Osteocyte (in vitro differentiated cells): ENCODE results near the gene ASB3. TPM values are rescaled to one million over a fixed set of nuclear protein-coding genes. Genes with fewer than 3 reads are reported as not detected.

Experiments
- DNase-seq: peaks from one replicate; pipeline ENCODE4 v3.0.0; 2021; ENCODE audit warnings: mixed read lengths; ENCODE audit not compliant: unreplicated experiment; ENCODE audit errors: extremely low spot score
- H3K27ac Mint-ChIP-seq: one replicate; pipeline ENCODE4 v1.8.0; 2021; ENCODE audit warnings: mild to moderate bottlenecking, mixed read lengths; ENCODE audit not compliant: unreplicated experiment
- H3K27me3 Mint-ChIP-seq: one replicate; pipeline ENCODE4 v1.8.0; 2021; ENCODE audit warnings: mixed read lengths; ENCODE audit not compliant: unreplicated experiment
- H3K36me3 Mint-ChIP-seq: one replicate; pipeline ENCODE4 v1.8.0; 2021; ENCODE audit warnings: mixed read lengths; ENCODE audit not compliant: unreplicated experiment
- H3K4me1 Mint-ChIP-seq: one replicate; pipeline ENCODE4 v1.8.0; 2021; ENCODE audit warnings: mixed read lengths; ENCODE audit not compliant: unreplicated experiment
- H3K4me3 Mint-ChIP-seq: one replicate; pipeline ENCODE4 v1.8.0; 2021; ENCODE audit warnings: mild to moderate bottlenecking, moderate library complexity, mixed read lengths; ENCODE audit not compliant: unreplicated experiment
- H3K9me3 Mint-ChIP-seq: one replicate; pipeline ENCODE4 v1.8.0; 2021; ENCODE audit warnings: mixed read lengths; ENCODE audit not compliant: unreplicated experiment
- total RNA-seq: library from RNA; stranded (reverse); gene quantifications from 2 replicates; pipeline ENCODE4 v1.2.1, GENCODE V29; 2021
- TF ChIP-seq, protein P1 (sequence below): fragments of 200-600 bp; sonication (generic); IDR thresholded peaks from 2 replicates; pipeline ENCODE4 v1.5.0; 2021; ENCODE audit warnings: antibody characterized with exemption, mild to moderate bottlenecking, moderate library complexity

The ASB3 gene
- total RNA-seq, 1 donor from 2014 or later: 21.8 TPM

DNA sequence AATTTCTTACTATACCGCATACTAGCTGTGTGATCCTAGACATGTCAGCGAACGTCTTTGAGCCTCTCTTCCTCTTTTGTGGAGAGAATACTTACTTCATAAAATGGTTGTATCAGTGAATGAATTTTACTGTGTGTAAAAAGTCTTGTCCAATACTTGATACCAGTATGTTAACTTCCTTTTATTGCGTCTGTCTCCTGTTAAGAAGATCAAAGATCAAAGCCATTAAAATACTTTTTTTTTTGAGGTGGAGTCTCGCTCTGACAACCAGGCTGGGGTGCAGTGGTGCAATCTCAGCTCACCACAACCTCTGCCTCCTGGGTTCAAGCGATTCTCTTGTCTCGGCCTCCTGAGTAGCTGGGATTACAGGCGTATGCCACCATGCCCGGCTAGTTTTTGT, 33.3 kb upstream of the ASB3 start:
- Mint-ChIP-seq H3K36me3 (peaks cover 33% of the 10 kb centered on the region), H3K4me3 (no peak overlapping the region), H3K27ac (no peak overlapping the region), H3K9me3 (no peaks in the 10 kb centered on the region), H3K27me3 (no peaks in the 10 kb centered on the region), H3K4me1 (no peaks in the 10 kb centered on the region)
- TF ChIP-seq, protein P1, sequence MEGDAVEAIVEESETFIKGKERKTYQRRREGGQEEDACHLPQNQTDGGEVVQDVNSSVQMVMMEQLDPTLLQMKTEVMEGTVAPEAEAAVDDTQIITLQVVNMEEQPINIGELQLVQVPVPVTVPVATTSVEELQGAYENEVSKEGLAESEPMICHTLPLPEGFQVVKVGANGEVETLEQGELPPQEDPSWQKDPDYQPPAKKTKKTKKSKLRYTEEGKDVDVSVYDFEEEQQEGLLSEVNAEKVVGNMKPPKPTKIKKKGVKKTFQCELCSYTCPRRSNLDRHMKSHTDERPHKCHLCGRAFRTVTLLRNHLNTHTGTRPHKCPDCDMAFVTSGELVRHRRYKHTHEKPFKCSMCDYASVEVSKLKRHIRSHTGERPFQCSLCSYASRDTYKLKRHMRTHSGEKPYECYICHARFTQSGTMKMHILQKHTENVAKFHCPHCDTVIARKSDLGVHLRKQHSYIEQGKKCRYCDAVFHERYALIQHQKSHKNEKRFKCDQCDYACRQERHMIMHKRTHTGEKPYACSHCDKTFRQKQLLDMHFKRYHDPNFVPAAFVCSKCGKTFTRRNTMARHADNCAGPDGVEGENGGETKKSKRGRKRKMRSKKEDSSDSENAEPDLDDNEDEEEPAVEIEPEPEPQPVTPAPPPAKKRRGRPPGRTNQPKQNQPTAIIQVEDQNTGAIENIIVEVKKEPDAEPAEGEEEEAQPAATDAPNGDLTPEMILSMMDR: no peak
- no peak for DNase-seq

DNA sequence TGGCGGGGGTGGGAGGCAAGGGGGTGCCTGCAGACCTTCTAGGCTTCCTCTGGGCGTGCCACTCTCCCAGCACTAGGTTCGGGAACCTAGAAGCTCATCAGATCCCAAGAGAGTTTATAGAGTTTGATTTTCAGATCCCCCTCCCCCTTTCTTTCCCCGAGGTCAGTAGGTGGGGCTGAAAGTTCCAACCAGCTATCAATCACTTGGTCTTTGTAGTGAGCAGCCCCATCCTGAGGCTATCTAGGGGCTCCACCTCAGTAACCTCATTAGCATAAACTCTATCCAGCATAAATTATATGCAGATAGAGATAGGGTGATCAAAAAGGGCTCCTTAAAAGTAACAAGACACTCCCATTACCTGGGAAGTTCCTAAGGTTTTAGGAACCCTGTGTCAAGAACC, 32.9 kb upstream of the ASB3 start:
- Mint-ChIP-seq H3K27me3 (no peaks in the 10 kb centered on the region), H3K9me3 (no peaks in the 10 kb centered on the region)

DNA sequence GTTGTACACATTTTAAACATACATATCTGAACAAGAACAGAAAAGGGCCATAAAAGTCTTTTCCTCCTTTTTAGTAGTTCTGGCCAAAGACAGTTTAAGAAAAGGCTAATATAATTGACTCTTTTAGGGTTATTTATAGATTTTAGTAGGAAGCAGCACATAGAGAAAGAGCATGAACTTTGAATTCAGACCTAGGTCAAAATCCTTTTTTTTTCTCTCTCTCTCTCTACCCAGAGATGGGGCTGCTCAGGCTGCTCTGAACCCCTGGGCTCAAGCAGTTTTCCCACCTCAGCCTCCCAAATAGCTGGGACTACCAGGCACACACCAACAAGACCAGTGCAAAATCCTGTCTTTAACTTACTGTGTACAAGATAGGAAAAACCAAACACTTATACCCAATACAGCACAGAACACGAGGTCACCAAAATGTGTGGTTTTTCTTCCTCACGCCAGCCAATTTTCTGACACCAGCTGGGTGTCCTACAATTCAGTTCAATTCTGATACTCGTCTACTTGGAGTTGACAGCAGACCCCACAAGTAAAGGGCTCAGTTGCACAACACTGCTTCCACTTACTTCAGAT, 32.2 kb upstream of the ASB3 start:
- DNase-seq: no peak
- no peaks in the 10 kb centered on the region for H3K27me3 Mint-ChIP-seq
- no peak overlapping the region for H3K27ac Mint-ChIP-seq
- no peak overlapping the region for H3K4me3 Mint-ChIP-seq
- H3K36me3 Mint-ChIP-seq: peaks cover 38% of the 10 kb centered on the region
- H3K4me1 Mint-ChIP-seq: no peaks in the 10 kb centered on the region
- no peaks in the 10 kb centered on the region for H3K9me3 Mint-ChIP-seq
- TF ChIP-seq, protein P1: no peak

More for the DNA sequence above, 32.9 kb upstream of the ASB3 start:
- TF ChIP-seq, protein P1: no peak
- no peak for DNase-seq
- H3K4me3 Mint-ChIP-seq: no peak overlapping the region
- H3K4me1 Mint-ChIP-seq: no peaks in the 10 kb centered on the region
- H3K36me3 Mint-ChIP-seq: peaks cover 36% of the 10 kb centered on the region
- no peak overlapping the region for H3K27ac Mint-ChIP-seq

DNA sequence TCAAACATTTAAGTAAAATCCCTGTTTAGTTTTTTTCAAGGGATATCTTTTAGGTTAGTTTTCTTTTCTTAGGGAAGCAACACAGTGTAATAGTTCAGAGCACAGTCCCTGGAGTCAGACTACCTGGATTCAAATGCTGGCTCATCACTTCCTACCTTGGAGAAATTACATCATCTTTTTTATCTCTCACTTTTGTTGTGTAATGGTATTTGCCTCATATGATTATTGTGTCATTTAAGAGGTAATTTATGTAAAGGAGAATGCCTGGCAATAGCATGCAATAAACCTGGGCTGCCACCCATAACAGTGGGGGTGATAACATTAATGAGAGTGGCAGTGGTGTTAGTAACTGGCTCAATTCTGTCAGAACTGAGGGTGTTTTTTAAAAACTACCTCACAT, 26.4 kb upstream of the ASB3 start:
- Mint-ChIP-seq H3K27ac (no peak overlapping the region), H3K4me1 (no peaks in the 10 kb centered on the region), H3K27me3 (no peaks in the 10 kb centered on the region)

DNA sequence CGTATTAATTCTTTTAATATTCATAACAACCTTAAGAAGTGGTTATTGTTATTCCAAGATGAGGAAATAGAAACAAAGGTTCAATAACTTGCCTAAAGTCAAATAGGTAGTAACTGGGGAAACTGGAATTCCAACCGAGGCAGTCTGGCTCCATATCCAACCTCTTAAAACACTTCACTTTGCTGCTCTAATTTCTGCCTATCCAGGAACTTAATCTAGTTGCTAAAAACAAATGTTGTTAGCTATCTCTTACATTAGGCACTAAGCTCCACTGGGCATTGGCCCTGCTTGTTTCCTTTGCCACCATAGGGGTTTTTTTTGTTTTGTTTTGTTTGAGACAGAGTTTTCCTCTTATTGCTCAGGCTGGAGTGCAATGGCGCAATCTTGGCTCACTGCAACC, 24.8 kb upstream of the ASB3 start:
- TF ChIP-seq, protein P1: no peak
- Mint-ChIP-seq H3K27me3 (no peaks in the 10 kb centered on the region), H3K9me3 (no peaks in the 10 kb centered on the region), H3K4me1 (no peaks in the 10 kb centered on the region), H3K4me3 (no peak overlapping the region), H3K27ac (no peak overlapping the region), H3K36me3 (peaks cover 55% of the 10 kb centered on the region)
- no peak for DNase-seq

More for the DNA sequence above, 26.4 kb upstream of the ASB3 start:
- Mint-ChIP-seq H3K9me3 (no peaks in the 10 kb centered on the region), H3K36me3 (peaks cover 62% of the 10 kb centered on the region), H3K4me3 (no peak overlapping the region)
- no peak for DNase-seq
- TF ChIP-seq, protein P1: no peak
